Measurements from ENCODE around the gene RXRA.

RXRA gene

GRCh38 chr9:134485653-134486052 is 159.4 kb downstream of the RXRA start:
- no peaks in the 10 kb centered on the region for H3K27me3 ChIP-seq (ENCODE audit: control insufficient read depth in 2 of 2, insufficient read depth in 2 of 2, low read length in 2 of 2)
- no peak overlapping the region for H3K27ac ChIP-seq (ENCODE audit: low read depth in 2 of 2, low read length in 2 of 2)
- H3K9ac ChIP-seq (ENCODE audit: low read depth in 1 of 2, low read length in 2 of 2), result no peak overlapping the region
- H3K36me3 ChIP-seq (ENCODE audit: control insufficient read depth in 2 of 2, insufficient read depth in 2 of 2, low read length in 2 of 2), result no peaks in the 10 kb centered on the region
- no peaks in the 10 kb centered on the region for H3K4me1 ChIP-seq (ENCODE audit: control insufficient read depth in 2 of 2, insufficient read depth in 2 of 2, low read length in 2 of 2)
- H3K9me3 ChIP-seq (ENCODE audit: control insufficient read depth in 2 of 2, low read length in 2 of 2), result no peaks in the 10 kb centered on the region
- no peak overlapping the region for H3K4me3 ChIP-seq (ENCODE audit: low read length in 2 of 2)

GRCh38 chr9:134486143-134486591 is 159.9 kb downstream of the RXRA start:
- Histone ChIP-seq H3K4me3 (ENCODE audit: low read length in 2 of 2) (no peak overlapping the region), H3K27ac (ENCODE audit: low read depth in 2 of 2, low read length in 2 of 2) (no peak overlapping the region), H3K9ac (ENCODE audit: low read depth in 1 of 2, low read length in 2 of 2) (no peak overlapping the region), H3K27me3 (ENCODE audit: control insufficient read depth in 2 of 2, insufficient read depth in 2 of 2, low read length in 2 of 2) (no peaks in the 10 kb centered on the region), H3K36me3 (ENCODE audit: control insufficient read depth in 2 of 2, insufficient read depth in 2 of 2, low read length in 2 of 2) (no peaks in the 10 kb centered on the region), H3K4me1 (ENCODE audit: control insufficient read depth in 2 of 2, insufficient read depth in 2 of 2, low read length in 2 of 2) (no peaks in the 10 kb centered on the region), H3K9me3 (ENCODE audit: control insufficient read depth in 2 of 2, low read length in 2 of 2) (no peaks in the 10 kb centered on the region)

DNA sequence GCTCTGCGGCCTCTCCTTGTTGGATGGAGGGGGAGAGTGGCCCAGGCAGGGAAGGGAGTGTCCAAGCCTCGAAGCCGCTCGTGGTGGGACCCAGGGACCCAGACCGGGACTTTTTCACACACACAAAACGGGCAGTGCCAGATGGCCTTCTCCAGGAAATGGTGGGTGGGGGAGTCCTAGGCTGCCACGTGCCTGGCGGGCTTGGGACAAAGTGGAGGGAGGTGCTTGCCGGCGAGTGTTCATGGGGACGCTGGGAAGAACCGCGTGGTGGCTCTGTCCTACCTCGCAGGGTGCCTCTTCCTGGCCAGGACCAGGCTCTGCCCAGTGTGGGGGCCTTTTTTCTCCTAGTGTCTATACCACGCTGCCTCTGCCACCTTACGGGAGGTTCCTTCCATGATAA is 160.3 kb downstream of the RXRA start:
- H3K9ac ChIP-seq (ENCODE audit: low read depth in 1 of 2, low read length in 2 of 2), result no peak overlapping the region
- H3K4me3 ChIP-seq (ENCODE audit: low read length in 2 of 2), result no peak overlapping the region
- H3K9me3 ChIP-seq (ENCODE audit: control insufficient read depth in 2 of 2, low read length in 2 of 2), result no peaks in the 10 kb centered on the region
- H3K27ac ChIP-seq (ENCODE audit: low read depth in 2 of 2, low read length in 2 of 2), result no peak overlapping the region
- H3K27me3 ChIP-seq (ENCODE audit: control insufficient read depth in 2 of 2, insufficient read depth in 2 of 2, low read length in 2 of 2), result no peaks in the 10 kb centered on the region
- no peaks in the 10 kb centered on the region for H3K4me1 ChIP-seq (ENCODE audit: control insufficient read depth in 2 of 2, insufficient read depth in 2 of 2, low read length in 2 of 2)
- H3K36me3 ChIP-seq (ENCODE audit: control insufficient read depth in 2 of 2, insufficient read depth in 2 of 2, low read length in 2 of 2), result no peaks in the 10 kb centered on the region
